OCI-LY3 (cell line): ENCODE data around the gene ELMO1.

ENCODE experiments used
- H2AFZ ChIP-seq: fragments of 200-600, 300-600 bp; shearing (Covaris generic); 2 replicates; pipeline ENCODE4 v1.6.0; 2014; ENCODE audit warnings: antibody characterized with exemption, low read depth, low read length
- H3K27ac ChIP-seq: fragments of 200-600, 300-600 bp; sonication (generic); 2 replicates; pipeline ENCODE4 v1.5.1; 2014; ENCODE audit warnings: mild to moderate bottlenecking, low read length, moderate library complexity, mixed read lengths
- H3K27me3 ChIP-seq: fragments of 200-600, 300-600 bp; sonication (generic); 2 replicates; pipeline ENCODE4 v1.6.1; 2014; ENCODE audit warnings: low read depth, low read length, mixed read lengths
- H3K36me3 ChIP-seq: fragments of 200-600, 300-600 bp; sonication (generic); replicated peaks from 2 replicates; pipeline ENCODE3; 2014; ENCODE audit warnings: low read depth, low read length, mixed read lengths
- H3K4me1 ChIP-seq: fragments of 300-600, 200-600 bp; sonication (generic); 2 replicates; pipeline ENCODE4 v1.6.1; 2014; ENCODE audit warnings: low read length, mixed read lengths
- H3K4me2 ChIP-seq: fragments of 200-600, 300-600 bp; sonication (generic); 2 replicates; pipeline ENCODE4 v1.6.1; 2014; ENCODE audit warnings: low read length, mixed read lengths
- H3K4me3 ChIP-seq: fragments of 300-600, 200-600 bp; sonication (generic); 2 replicates; pipeline ENCODE4 v1.5.1; 2014; ENCODE audit warnings: antibody characterized with exemption, mild to moderate bottlenecking, low read length, moderate library complexity
- H3K79me2 ChIP-seq: fragments of 300-600, 200-600 bp; shearing (Covaris generic); 2 replicates; pipeline ENCODE4 v1.6.1; 2014; ENCODE audit warnings: mild to moderate bottlenecking, low read length, mixed read lengths
- H3K9ac ChIP-seq: fragments of 300-600, 200-600 bp; shearing (Covaris generic); 2 replicates; pipeline ENCODE4 v1.6.0; 2014; ENCODE audit warnings: mild to moderate bottlenecking, low read length, moderate library complexity
- H3K9me3 ChIP-seq: fragments of 200-600, 300-600 bp; shearing (Covaris generic); 2 replicates; pipeline ENCODE4 v1.6.1; 2014; ENCODE audit warnings: low read length, mixed read lengths; ENCODE audit not compliant: insufficient read depth
- H4K20me1 ChIP-seq: fragments of 200-600, 300-600 bp; sonication (generic); 2 replicates; pipeline ENCODE4 v1.6.1; 2016; ENCODE audit warnings: low read length, mixed read lengths; ENCODE audit not compliant: insufficient read depth
- CTCF ChIP-seq: fragments of 200-600, 300-600 bp; sonication (generic); IDR thresholded peaks from 2 replicates; pipeline ENCODE4 v1.5.1; 2014; ENCODE audit warnings: antibody characterized with exemption, low read length, low read depth
- EZH2phosphoT487 ChIP-seq: fragments of 200-600 bp; shearing (Covaris generic); IDR thresholded peaks from 2 replicates; pipeline ENCODE4 v1.6.1; 2018; ENCODE audit warnings: antibody characterized with exemption, mixed run types, low read depth

ELMO1 gene

GRCh38 chr7:37277513-37277912 is 171.2 kb downstream of the ELMO1 start:
- H2AFZ ChIP-seq, result no peak overlapping the region
- peaks cover 100% of the 10 kb centered on the region for H3K79me2 ChIP-seq
- no peaks in the 10 kb centered on the region for H3K27me3 ChIP-seq
- no peak overlapping the region for H3K9ac ChIP-seq
- no peak overlapping the region for H3K27ac ChIP-seq
- TF ChIP-seq CTCF, result no peak
- TF ChIP-seq EZH2phosphoT487, result no peak
- no peak overlapping the region for H3K4me2 ChIP-seq
- no peaks in the 10 kb centered on the region for H3K9me3 ChIP-seq
- peaks cover 92% of the 10 kb centered on the region for H4K20me1 ChIP-seq
- H3K4me1 ChIP-seq, result 0 out of 2 replicates have a peak, but pooled peaks cover 4% of the 10 kb centered on the region
- H3K36me3 ChIP-seq, result peaks cover 26% of the 10 kb centered on the region
- no peak overlapping the region for H3K4me3 ChIP-seq

GRCh38 chr7:37275078-37275710 is 173.5 kb downstream of the ELMO1 start:
- peaks cover 97% of the 10 kb centered on the region for H3K79me2 ChIP-seq

GRCh38 chr7:37273891-37274290 is 174.8 kb downstream of the ELMO1 start:
- no peaks in the 10 kb centered on the region for H3K9me3 ChIP-seq
- H3K79me2 ChIP-seq, result peaks cover 95% of the 10 kb centered on the region
- TF ChIP-seq CTCF (no peak), EZH2phosphoT487 (no peak)

More at GRCh38 chr7:37275078-37275710, 173.5 kb downstream of the ELMO1 start:
- H3K9ac ChIP-seq, result no peak overlapping the region
- H2AFZ ChIP-seq, result no peak overlapping the region
- H3K36me3 ChIP-seq, result peaks cover 24% of the 10 kb centered on the region
- no peak overlapping the region for H3K4me2 ChIP-seq
- TF ChIP-seq CTCF (no peak), EZH2phosphoT487 (no peak)
- H4K20me1 ChIP-seq, result peaks cover 84% of the 10 kb centered on the region
- no peaks in the 10 kb centered on the region for H3K27me3 ChIP-seq
- no peaks in the 10 kb centered on the region for H3K4me1 ChIP-seq
- H3K27ac ChIP-seq, result no peak overlapping the region
- no peak overlapping the region for H3K4me3 ChIP-seq
- H3K9me3 ChIP-seq, result no peaks in the 10 kb centered on the region

GRCh38 chr7:37269711-37270508 is 178.8 kb downstream of the ELMO1 start:
- peaks cover 93% of the 10 kb centered on the region for H3K79me2 ChIP-seq

More at GRCh38 chr7:37273891-37274290, 174.8 kb downstream of the ELMO1 start:
- H3K27me3 ChIP-seq, result no peaks in the 10 kb centered on the region
- peaks cover 82% of the 10 kb centered on the region for H4K20me1 ChIP-seq
- H3K36me3 ChIP-seq, result peaks cover 34% of the 10 kb centered on the region
- H2AFZ ChIP-seq, result no peak overlapping the region
- H3K4me2 ChIP-seq, result no peak overlapping the region
- H3K4me1 ChIP-seq, result no peaks in the 10 kb centered on the region
- H3K27ac ChIP-seq, result no peak overlapping the region
- H3K4me3 ChIP-seq, result no peak overlapping the region
- H3K9ac ChIP-seq, result no peak overlapping the region

More at GRCh38 chr7:37269711-37270508, 178.8 kb downstream of the ELMO1 start:
- no peak for TF ChIP-seq EZH2phosphoT487
- TF ChIP-seq CTCF, result no peak
- peaks cover 44% of the 10 kb centered on the region for H3K36me3 ChIP-seq
- H2AFZ ChIP-seq, result no peak overlapping the region
- no peaks in the 10 kb centered on the region for H3K27me3 ChIP-seq
- no peaks in the 10 kb centered on the region for H3K9me3 ChIP-seq
- no peak overlapping the region for H3K9ac ChIP-seq
- peaks cover 80% of the 10 kb centered on the region for H4K20me1 ChIP-seq
- H3K4me2 ChIP-seq, result no peak overlapping the region
- no peak overlapping the region for H3K4me3 ChIP-seq
- peaks cover 9% of the 10 kb centered on the region for H3K4me1 ChIP-seq
- H3K27ac ChIP-seq, result no peak overlapping the region
